HG02623 (cell line): ENCODE measurements around the gene SUN5.
"Not testable (repeated sequence)": the region's sequence is repeated elsewhere in the genome, so short reads cannot be mapped to it uniquely, and the experiment has no call there.

Experiments used
- ATAC-seq: cut with Tn5 transposase; IDR thresholded peaks from one replicate; pipeline ENCODE4 v1.9.1; 2021; ENCODE audit warnings: moderate library complexity; ENCODE audit not compliant: unreplicated experiment

Gene SUN5, protein sequence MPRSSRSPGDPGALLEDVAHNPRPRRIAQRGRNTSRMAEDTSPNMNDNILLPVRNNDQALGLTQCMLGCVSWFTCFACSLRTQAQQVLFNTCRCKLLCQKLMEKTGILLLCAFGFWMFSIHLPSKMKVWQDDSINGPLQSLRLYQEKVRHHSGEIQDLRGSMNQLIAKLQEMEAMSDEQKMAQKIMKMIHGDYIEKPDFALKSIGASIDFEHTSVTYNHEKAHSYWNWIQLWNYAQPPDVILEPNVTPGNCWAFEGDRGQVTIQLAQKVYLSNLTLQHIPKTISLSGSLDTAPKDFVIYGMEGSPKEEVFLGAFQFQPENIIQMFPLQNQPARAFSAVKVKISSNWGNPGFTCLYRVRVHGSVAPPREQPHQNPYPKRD

GRCh38 chr20:33004141-33004751 is at the start of gene SUN5:
TSS of gene SUN5 (minus strand) at chr20:33004433. CDS start at chr20:33004340, 93 bp downstream.
- ATAC-seq, result no peak

- ATAC-seq, result no peak
Measured at GRCh38 chr20:33053291-33054106, 49.3 kb upstream of the SUN5 start, which contains the start of gene BPIFB3. TSS of gene BPIFB3 (plus strand) at chr20:33053903. CDS start at chr20:33055436, 1,533 bp downstream.

- ATAC-seq, result no peak
Measured at GRCh38 chr20:33051333-33051732, 47.1 kb upstream of the SUN5 start.

DNA sequence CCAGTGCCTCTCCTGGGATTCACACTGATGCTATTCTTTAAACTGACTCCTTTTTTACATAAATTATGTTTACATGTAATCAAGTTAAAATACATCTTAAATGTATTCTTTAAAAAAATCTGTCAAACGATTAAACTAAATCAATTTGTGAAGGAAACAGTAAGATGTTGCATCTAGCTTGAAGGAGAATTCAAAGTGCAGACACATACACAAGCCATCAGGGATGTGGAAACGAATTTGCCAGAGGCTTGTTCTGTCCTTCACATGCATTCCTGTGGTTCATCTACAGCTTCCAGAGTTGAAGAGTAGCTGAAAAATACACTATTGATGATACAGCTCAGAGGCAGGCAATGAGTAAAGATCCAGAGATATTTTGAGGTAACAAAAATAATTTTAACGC is 42.2 kb upstream of the SUN5 start:
- ATAC-seq, result no peak

DNA sequence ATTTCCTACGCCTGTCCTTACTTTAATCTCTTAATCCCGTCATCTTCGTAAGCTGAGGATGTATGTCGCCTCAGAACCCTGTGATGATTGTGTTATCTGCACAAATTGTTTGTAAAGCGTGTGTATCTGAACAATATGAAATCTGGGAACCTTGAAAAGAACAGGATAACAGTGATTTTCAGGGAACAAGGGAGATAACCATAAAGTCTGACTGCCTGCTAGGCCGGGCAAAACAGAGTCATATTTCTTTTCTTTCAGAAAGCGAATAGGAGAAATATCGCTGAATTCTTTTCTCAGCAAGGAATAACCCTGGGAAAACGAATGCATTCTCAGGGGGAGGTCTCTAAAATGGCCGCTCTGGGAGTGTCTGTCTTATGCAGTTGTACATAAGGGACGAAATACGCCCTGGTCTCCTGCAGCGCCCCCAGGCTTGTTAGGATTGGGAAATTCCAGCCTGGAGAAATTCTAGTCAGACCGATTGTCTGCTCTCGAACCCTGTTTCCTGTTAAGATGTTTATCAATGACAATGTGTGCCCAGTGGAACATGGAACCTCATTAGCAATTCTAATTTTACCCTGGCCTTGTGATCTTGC is 41.0 kb upstream of the SUN5 start:
- not testable (repeated sequence) for ATAC-seq

DNA sequence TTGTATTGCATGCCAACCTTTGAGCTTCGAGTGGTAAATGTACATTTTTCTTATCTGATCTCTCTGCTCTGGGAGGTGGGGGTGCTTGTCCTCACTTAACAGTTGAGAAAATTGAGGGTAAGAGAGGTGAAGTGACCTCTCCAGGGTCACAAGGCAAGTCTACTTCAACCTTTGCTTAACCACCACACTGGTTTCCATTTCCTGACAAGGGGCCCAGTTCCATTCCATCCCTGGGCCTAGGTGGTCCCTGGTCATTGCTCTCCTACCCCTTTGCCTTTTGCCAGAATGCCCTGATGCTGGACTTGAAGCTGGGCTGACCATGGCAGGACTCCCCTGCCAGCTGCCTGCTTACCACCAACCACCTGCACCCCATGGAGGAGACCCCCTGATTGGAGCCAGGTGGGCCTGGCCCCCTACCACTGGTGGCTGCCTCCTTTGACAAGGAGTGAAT is 39.5 kb upstream of the SUN5 start:
- no peak for ATAC-seq

DNA sequence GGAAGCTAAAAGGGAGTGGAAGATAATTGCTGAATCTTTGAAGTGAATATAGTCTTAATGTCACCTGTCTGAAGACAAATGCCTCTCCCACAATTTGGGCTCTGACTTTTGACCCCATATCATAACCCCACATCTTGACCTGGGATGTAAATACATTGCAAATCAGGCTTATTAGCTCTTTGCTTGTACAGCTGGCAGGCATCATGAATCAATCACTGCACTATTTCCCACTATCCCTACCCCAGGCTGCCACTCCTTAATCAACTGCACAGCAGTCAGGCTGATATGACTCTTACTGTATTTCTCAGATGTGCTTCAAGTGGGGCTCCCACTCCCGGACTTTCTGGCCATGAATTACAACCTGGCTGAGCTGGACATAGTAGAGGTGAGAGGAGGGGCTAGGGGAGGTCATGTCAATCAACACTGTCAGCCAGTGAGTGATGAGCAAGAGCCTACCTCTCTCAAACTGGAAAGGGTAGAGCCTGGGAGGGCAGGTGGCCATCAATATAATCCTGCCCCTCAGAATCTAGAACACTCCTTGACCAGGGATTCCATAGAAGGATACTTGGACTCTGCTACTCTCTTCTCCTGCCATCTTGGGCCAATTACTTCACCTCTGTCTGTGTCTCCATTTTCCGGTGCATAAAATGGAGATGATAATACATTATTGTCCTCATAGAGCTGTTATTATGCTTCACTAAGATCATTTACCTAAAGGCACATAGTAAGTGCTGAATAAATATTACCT is 38.9 kb upstream of the SUN5 start:
- no peak for ATAC-seq

- ATAC-seq, result no peak
Measured at GRCh38 chr20:33042430-33042829, 38.2 kb upstream of the SUN5 start.

GRCh38 chr20:33038243-33038642 is 34.0 kb upstream of the SUN5 start:
- ATAC-seq, result no peak

DNA sequence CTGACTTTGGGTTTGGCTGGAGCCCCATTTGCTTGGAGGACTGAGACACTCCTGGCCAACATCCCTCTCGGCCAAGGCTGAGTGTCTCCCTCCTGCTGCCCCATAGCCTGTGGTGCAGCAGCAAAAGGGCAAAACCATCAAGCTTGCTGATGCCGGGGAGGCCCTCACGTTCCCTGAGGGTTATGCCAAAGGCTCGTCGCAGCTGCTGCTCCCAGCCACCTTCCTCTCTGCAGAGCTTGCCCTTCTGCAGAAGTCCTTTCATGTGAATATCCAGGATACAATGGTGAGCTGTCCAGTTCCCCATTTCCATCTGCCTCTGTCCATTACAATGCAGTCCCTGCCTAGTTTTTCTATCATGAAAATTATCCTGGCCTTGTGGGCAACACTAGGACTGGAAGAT is 33.2 kb upstream of the SUN5 start:
- no peak for ATAC-seq

DNA sequence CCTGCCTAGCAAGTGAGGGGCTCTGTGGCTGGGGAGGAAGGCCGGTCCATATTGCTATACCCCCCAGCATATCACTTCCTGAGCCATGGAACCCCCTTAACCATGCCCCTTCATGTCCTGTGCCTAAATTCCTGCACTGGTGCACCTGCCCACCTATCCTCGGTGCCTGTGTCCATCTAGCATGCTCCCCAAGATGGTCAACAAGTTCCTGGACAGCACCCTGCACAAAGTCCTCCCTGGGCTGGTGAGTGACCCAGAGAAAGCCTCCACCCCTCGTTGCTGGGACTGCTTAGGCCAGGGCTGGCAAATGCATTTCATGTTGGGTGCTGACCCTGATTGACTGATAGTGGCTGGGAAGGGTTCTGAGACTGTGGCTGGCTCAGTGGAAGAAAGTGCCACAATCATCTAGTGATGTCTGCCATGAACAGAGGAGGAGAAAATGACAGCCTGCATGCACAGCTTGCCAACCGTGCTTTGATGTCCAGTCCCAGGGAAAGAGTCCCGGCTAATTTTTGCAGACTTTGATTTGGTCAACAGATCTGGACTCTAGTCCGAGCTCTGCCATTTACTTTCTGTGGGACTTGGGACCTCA is 30.8 kb upstream of the SUN5 start:
- ATAC-seq, result no peak

DNA sequence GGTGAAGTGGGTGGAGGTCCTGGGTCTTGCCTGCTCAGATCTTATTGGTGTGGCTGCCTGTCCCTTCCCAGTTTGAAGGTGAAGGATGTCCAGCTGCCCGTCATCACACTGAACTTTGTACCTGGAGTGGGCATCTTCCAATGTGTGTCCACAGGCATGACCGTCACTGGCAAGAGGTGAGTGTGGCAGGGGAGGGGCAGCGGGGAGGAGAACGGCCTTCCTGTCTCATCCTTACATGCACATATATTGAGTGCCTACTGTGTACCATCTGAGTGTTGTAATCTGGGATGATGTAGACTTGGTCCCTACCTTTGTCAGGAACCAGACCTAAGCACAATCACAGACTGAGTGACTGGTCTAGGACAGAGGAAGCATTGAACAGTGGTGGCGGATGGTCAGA is 29.9 kb upstream of the SUN5 start:
- no peak for ATAC-seq

DNA sequence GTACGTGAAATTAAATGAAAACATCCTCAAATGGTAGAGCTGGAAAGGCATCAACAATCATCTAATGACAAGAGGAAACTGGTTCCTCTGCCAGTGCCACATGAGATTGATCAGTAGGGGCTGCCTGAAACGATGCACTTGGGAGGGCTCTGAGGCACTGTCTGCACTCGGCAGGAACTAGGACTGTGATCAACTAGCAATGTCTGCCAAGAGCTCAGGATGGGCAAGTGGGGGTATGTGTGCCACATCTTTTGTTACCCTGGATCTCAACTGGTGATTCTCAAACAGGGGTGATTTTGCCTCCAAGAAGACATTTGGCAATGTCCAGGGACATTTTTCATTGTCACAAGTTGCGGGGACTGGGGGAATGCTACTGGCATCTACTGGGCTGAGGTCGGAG is 29.1 kb upstream of the SUN5 start:
- no peak for ATAC-seq

DNA sequence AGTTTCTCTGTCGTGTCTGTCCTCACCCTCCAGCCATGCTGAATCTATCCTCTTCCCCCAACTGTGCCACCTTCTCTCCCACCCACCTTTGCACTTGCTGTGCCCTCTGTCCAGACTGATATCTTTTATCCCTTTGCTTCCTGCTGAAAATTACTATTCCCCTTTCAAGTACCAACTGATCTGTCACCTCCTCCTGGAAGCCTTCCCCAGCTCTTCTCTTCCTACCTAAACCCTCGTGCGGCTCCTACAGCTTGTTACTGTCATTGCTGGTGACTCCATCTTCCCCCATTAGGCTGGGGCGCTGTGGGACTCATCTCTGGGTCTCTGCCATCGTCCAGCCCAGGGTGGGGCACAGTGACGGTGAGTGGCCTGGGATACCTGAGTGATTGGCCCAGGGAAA is 28.3 kb upstream of the SUN5 start:
- no peak for ATAC-seq

- ATAC-seq, result no peak
Measured at GRCh38 chr20:33031531-33031930, 27.3 kb upstream of the SUN5 start, which contains the start of gene BPIFB6. TSS of gene BPIFB6 (plus strand) at chr20:33031648. CDS start at chr20:33031648, 0 bp downstream.

DNA sequence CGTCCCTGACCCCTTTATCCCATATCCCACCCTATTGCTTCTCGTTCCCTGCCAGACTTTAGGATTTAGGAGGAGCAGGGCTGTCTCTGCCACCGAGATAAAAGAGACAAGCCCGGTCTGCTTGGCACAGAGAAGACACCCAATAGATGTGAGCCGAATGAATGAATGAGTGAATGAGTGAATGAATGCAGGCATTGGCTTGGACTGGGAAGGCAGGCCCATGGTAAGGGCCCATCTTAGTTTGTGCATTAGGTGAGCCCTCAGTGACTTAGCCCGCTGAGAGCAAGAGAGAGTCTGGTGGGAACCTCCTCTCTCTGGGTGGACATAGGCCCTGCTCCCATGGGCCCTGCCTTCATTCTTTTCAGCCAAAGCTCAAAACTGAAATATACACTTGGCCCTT is 26.3 kb upstream of the SUN5 start:
- ATAC-seq, result no peak

- ATAC-seq, result no peak
Measured at GRCh38 chr20:33030076-33030475, 25.8 kb upstream of the SUN5 start.

DNA sequence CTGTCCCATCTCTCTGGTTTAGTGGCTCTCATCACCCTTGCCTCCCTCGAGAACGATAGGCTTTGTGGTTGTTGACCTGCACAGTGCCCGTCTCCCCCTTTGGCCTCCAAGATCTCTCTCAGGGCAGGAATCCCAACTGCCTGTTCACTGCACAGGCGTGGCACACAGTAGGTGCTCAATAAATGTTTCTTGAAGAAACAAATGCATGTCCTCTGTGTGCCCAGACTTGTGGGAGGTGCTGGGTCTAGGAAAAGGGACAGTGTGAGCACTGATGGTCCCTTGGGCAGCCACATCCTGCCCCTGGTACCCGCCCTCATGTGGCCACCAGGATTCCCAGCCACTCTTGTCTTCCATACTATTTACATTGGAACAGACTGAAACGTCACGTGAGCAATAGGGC is 24.6 kb upstream of the SUN5 start:
- ATAC-seq, result no peak

DNA sequence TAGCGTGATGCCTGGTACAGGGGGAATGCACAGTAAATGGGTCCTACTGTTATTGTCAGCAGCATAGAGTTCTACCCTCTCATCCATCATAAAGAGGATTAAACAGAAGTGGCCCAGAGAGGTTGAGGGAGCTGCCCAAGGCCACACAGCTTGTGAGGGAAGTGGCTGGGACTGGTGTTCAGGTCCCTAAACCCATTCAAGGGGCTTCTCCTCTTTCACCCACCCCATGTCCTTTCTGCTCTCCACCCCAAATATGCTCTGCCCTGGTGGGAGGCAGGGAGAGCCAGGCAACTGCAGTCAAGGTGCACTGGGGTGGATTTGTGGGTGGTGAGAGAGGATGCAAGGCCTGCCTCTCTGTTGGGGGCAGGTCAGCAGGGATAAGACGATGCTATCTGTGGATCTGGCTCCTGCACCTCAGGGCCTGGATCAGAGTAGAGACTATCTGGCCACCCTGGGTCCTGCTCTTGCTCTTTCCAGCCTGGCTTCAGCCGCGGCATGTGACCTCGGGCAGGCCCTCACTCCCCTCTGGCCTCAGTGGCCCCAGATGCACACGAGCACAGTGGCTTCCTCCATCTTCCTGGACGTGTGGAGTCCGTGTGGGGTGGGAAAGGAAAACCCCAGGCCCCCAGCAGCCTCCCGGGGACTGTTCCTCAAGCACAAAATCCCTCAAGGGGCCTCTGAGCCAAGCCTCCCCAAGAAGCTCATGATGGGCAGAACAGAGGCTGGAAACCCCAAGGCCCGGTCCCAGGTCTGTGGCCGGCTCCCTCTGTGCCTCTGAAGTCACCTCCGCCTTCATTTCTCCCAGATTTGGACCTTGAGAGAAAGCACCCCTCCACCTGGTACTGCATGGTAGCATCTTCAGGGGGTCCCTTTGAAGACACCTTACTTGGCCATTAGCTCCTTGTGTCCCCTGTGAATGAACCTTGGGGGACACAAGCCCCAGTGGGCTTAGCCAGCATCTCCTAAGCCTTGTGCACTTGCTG is 23.8 kb upstream of the SUN5 start:
- ATAC-seq, result no peak
